GM18867 (cell line): ENCODE measurements around the gene GLB1L2.
"Not testable (repeated sequence)": the region's sequence is repeated elsewhere in the genome, so short reads cannot be mapped to it uniquely, and the experiment has no call there.

Experiments
- ATAC-seq: cut with Tn5 transposase; IDR thresholded peaks from one replicate; pipeline ENCODE4 v1.9.1; 2021; ENCODE audit warnings: mild to moderate bottlenecking, moderate library complexity; ENCODE audit not compliant: unreplicated experiment

GLB1L2 gene, protein sequence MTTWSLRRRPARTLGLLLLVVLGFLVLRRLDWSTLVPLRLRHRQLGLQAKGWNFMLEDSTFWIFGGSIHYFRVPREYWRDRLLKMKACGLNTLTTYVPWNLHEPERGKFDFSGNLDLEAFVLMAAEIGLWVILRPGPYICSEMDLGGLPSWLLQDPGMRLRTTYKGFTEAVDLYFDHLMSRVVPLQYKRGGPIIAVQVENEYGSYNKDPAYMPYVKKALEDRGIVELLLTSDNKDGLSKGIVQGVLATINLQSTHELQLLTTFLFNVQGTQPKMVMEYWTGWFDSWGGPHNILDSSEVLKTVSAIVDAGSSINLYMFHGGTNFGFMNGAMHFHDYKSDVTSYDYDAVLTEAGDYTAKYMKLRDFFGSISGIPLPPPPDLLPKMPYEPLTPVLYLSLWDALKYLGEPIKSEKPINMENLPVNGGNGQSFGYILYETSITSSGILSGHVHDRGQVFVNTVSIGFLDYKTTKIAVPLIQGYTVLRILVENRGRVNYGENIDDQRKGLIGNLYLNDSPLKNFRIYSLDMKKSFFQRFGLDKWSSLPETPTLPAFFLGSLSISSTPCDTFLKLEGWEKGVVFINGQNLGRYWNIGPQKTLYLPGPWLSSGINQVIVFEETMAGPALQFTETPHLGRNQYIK

DNA sequence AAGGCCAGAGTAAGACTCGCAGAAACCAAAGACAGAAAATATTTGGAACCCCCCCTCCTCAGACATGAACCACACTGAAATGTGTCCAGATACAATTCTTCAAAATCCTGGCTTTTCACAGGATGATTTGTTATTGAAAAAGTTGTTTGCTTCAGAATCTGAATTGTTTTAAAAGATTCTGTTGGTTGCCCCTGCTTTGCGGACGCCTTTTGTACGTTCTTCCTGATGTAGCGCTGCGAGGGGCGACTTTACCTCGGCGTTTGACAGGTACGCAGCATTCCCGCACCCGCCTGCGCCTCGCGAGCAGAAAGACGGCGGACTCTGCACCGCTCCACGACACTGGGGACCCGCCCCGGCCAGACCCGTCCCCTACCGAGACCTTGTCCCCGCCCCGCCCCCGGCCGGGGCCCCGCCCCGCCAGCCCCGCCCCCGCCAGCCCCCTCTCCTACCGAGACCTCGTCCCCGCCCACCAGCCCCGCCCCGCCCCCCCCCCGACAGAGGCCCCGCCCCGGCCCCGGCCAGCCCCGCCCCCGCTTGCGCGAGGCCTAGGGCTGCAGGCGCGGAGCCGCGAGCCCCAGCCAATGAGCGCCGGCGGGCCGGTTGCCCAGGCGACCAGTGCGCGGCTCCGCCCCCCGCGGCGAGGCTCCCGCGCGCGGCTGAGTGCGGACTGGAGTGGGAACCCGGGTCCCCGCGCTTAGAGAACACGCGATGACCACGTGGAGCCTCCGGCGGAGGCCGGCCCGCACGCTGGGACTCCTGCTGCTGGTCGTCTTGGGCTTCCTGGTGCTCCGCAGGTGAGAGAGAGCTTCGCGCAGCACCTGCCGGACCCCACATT, at the start of gene GLB1L2:
Gene GLB1L2 (plus strand): TSS at position 635 of the 835 bp plus-strand sequence. CDS start 74 bp downstream, at position 709.
- peak; percentile 86 for ATAC-seq

DNA sequence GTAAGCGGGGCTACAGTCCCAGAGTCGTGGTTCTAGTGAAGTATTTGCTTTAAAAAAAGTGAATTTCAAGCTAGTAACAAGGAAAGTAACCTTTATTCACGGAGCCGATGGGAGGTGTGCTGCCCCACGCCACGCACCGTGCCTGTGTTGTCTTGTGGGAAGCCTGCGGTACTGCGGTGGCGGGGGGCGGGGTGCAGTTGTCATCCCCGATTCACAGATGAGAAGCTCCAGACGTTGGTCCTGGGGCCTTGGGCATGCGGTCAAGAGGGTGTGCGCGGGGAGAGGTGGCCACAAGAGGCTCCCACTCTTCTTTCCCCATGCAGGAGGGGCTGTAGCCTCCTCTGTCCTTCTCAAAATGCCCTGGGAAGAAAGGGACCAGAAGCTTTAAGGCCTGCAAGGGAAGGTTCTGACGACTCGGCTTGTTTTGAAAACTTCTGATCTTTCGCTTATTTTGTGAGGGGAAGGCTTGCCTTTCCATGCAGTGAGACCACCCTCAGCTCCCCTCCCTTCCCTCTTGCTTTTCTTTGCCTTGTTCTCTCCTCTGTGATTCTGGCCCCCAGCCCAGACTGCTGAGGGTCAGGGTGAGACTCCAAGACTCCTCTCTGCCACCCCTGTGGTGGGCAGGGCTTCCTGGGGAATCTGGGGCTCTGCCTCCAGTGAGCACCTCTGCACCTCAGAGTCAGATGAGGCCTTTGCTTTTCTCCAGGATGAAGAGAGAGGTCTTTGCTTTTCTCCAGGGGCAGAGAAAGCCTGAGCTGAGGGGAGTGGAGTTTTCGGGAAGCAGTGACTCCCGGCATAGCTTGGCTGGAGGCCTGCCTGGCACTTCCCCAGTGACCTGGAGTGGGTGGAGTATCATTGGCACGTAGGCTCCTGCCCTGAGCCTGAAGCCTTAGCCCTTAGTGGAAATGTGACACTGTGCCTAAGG, 49.4 kb upstream of the GLB1L2 start:
- ATAC-seq = no peak

- no peak for ATAC-seq
These were observed 48.1 kb upstream of the GLB1L2 start for GRCh38 chr11:134283461-134284230.

GRCh38 chr11:134284349-134284748, 47.4 kb upstream of the GLB1L2 start:
- not testable (repeated sequence) for ATAC-seq

- no peak for ATAC-seq
These were observed 44.2 kb upstream of the GLB1L2 start for GRCh38 chr11:134287561-134287960.

- no peak for ATAC-seq
These were observed 43.3 kb upstream of the GLB1L2 start for GRCh38 chr11:134288486-134288885.

GRCh38 chr11:134289167-134289566, 42.6 kb upstream of the GLB1L2 start:
- no peak for ATAC-seq

DNA sequence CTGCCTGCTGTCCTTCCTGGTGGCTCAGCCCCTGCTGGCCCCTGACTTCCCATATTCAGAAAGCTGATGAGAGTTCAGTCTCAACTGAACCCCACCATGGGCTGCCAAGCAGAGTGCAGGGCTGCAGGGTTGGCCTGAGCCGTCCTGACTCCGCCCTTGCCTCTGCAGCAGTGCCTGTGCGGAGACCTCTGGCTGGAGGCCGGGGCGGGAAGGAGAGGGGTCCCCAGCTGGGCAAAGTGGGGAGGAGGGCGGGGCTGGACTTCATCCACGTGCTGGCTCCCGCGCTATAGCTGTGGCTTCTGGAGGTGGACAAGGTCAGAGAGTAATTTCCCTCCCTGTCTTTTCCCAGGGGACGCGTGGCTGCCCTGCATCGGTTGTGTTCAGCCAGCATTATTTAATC, 42.0 kb upstream of the GLB1L2 start:
- no peak for ATAC-seq

DNA sequence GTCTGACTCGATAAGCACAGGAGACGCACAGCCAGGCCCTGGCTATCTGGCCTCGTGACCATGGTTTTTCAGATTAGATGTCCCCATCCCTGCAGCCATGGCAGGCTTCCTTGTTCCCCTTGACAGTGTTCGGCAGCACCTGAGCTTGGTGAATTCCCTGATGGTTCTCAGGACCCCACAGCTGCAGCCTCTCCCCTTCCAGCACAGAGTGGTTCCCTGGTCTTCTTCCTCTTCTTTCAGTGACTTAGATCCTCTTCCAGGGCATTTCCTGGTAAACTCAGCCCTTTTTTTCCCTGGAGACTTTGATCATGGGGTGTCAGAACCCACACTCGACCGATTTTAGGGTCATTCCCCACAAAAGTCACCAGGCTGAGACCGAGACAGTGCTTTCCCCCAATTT, 41.1 kb upstream of the GLB1L2 start:
- ATAC-seq = no peak

DNA sequence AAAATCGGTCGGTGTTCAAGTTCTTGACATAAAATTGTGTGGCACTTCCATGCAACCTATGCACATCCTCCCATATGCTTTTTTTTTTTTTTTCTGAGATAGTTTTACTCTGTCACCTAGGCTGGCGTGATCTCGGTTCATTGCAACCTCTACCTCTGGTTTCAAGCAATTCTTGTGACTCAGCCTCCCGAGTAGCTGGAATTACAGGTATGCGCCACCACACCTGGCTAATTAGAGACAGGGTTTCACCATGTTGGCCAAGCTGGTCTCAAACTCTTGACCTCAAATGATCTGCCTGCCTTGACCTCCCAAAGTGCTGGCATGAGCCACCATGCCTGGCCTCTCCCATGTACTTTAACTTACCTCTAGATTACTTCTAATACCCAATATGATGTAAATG, 40.6 kb upstream of the GLB1L2 start:
- ATAC-seq = no peak

DNA sequence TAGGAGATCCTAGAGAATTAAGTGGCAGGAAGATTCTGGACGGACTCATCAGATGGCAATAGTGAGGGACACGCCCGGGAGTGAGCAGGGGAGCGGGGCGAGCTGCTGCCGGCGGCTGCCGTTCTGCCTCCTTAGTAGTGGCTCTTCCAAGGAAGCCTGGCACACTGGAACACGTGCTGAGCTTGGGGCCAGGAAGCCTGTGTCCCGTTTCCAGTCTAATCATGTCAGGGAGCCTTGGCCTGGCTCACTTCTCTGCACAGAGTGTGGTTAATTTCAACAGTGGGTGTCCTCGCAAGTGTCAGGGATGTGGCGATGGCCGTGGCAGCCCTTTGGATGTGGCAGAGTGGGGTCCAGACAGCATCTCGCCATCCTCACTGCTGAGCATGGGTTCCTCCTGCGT, 39.1 kb upstream of the GLB1L2 start:
- no peak for ATAC-seq

DNA sequence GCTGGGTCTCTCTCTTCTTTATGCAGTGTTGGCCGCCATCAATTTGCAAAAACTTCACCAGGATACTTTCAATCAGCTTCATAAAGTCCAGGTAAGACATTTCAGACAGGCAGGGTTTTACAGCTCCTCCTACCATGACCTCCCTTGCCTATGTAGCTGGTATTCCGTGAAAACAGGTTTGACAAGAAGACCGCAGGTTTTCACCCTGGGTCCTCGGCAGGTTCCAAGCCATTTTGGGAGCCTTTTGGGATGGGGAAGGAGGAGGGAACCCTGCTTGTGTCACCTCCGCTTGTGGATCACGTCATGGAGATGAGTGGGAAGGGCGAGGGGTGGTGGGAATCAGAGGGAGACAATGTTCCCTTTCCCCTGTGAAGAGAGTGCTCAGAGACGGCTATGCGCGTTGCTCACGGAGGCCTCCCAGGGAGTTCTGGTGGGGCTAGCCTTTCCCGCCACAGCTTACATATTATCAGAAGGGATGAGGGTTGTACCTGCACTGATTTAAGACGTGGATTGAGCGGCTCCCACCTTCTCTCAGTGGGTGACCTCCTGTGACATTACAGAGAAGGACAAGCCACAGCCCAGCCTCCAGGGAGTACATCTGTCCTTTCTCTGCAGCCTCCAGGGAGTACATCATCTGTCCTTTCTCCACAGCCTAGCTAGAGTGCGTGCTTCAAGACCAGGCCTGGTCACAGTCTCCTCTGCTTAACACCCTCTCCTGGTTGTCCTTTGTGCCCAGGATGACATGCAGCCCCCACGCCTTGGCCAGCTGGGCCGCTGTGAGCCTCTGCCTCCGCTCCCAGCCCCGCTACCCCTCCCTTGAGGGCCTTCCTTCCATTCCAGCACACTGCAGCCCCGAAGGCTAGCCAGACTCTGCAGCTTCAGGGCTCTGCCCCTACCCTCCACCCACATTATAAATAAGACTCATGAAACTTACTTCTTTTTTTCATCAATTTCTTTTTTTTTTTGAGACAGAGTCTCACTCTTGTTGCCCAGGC, 38.4 kb upstream of the GLB1L2 start:
- no peak for ATAC-seq

DNA sequence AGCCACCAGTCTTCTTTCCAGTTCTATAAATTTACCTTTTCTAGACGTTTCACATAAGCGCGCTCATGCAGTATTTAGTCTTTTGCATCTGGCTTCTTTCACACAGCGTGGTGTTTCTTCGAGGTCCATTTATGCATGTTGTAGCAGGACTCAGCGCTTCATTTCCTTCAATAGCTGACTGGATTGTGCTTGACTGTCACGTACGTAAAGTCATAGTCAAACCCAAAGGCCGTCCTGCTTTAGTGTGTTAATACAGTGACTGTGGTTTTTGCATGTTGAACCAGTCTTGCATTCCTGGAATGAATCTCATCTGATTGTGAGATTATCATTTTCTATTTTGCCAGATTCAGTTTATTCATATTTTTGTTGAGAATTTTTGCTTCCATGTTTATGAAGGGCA, 37.1 kb upstream of the GLB1L2 start:
- ATAC-seq = no peak

DNA sequence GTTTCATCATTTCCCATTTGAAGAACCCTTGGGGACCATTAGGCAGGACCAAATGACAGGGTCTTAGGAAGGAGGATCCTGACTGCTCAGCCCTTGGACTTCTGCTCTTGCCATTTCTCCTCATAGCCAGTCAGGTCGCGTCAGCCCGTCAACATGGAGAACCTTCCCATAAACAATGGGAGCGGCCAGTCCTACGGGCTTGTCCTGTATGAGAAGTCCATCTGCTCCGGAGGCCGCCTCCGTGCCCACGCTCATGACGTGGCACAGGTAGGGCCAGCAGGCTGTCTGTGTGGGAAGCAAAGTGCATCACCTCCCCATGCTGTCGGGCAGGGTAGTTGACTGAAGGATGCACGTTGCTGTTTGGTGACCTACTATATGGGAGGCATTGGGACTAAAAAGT, 19.6 kb upstream of the GLB1L2 start:
- ATAC-seq = no peak

GRCh38 chr11:134312807-134313206, 19.0 kb upstream of the GLB1L2 start:
- ATAC-seq = no peak

GRCh38 chr11:134313379-134313778, 18.4 kb upstream of the GLB1L2 start:
- ATAC-seq = no peak

GRCh38 chr11:134313821-134314607, 17.8 kb upstream of the GLB1L2 start:
- no peak for ATAC-seq

DNA sequence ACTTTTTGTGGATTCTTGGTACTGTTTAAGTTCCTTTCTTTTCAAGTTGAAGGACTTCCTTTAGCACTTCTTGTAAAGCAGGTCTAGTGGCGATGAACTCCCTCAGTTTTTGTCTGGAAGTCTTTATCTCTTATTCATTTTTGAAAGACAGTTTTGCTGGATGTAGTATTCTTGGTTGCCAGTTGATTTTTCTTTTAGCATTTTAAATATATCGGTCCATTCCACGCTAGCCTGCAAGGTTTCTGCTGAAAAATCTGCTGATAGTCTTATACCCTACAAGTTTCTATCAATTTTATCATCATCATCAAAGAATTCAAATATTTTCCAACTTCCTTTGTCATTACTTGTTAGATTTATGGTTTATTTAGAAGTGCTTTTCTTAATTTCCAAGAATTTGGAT, 14.7 kb upstream of the GLB1L2 start:
- ATAC-seq = no peak
